Keratinocyte (primary cell): ENCODE data around the gene PTGDS. TPM values are rescaled to one million over a fixed set of nuclear protein-coding genes. Genes with fewer than 3 reads are reported as not detected.

ENCODE experiments used
- DNase-seq: peaks from one replicate; pipeline ENCODE4 v3.0.0-alpha.2; 2011; ENCODE audit warnings: low read depth, missing footprints, low spot score
- FAIRE-seq: peaks from 2 replicates; lab custom pipeline; 2011; peaks lifted over from hg19 to GRCh38; lab: Jason Lieb, UNC
- H2AFZ ChIP-seq: 2 replicates; pipeline ENCODE4 v1.6.0; 2012; ENCODE audit warnings: low read length, control low read depth, inconsistent platforms; ENCODE audit not compliant: control insufficient read depth
- H3K27ac ChIP-seq: 2 replicates; pipeline ENCODE4 v1.5.1; 2011; ENCODE audit warnings: low read length; ENCODE audit not compliant: control insufficient read depth, insufficient read depth
- H3K27me3 ChIP-seq: 3 replicates; pipeline ENCODE4 v1.6.0; 2011; ENCODE audit warnings: low read length; ENCODE audit not compliant: control insufficient read depth, insufficient read depth; ENCODE audit errors: extremely low read depth
- H3K36me3 ChIP-seq, 2 experiments: 2 replicates in 1 of 2; 3 replicates in 1 of 2; pipeline ENCODE4 v1.5.1; 2011; ENCODE audit warnings: low read length in 2 of 2, mild to moderate bottlenecking in 1 of 2; ENCODE audit not compliant: control insufficient read depth in 2 of 2, insufficient read depth in 2 of 2; ENCODE audit errors: extremely low read depth in 1 of 2
- H3K4me1 ChIP-seq: 3 replicates; pipeline ENCODE4 v1.5.1; 2011; ENCODE audit warnings: low read length; ENCODE audit not compliant: control insufficient read depth, insufficient read depth; ENCODE audit errors: extremely low read depth
- H3K4me2 ChIP-seq: 3 replicates; pipeline ENCODE4 v1.6.0; 2011; ENCODE audit warnings: low read depth, low read length; ENCODE audit not compliant: control insufficient read depth, insufficient read depth; ENCODE audit errors: extremely low read depth
- H3K4me3 ChIP-seq, 3 experiments: fragments of 200-600 bp in 1 of 3; sonication (generic) in 1 of 3; 2 replicates in 2 of 3; 3 replicates in 1 of 3; pipeline ENCODE4 v1.5.1; 2011 to 2016; ENCODE audit warnings: low read length in 3 of 3, mild to moderate bottlenecking in 3 of 3, control low read depth in 2 of 3, inconsistent platforms in 1 of 3, low read depth in 1 of 3, mixed read lengths in 1 of 3, mixed run types in 1 of 3, moderate library complexity in 1 of 3; ENCODE audit not compliant: control insufficient read depth in 2 of 3, insufficient read depth in 2 of 3; ENCODE audit errors: extremely low read depth in 1 of 3
- H3K79me2 ChIP-seq: 2 replicates; pipeline ENCODE4 v1.6.0; 2012; ENCODE audit warnings: low read length; ENCODE audit not compliant: control insufficient read depth, insufficient read depth
- H3K9ac ChIP-seq: 3 replicates; pipeline ENCODE4 v1.6.0; 2011; ENCODE audit warnings: low read length; ENCODE audit not compliant: control insufficient read depth, insufficient read depth; ENCODE audit errors: extremely low read depth
- H3K9me1 ChIP-seq: 3 replicates; pipeline ENCODE4 v1.6.0; 2011; ENCODE audit warnings: low read length; ENCODE audit not compliant: control insufficient read depth, insufficient read depth; ENCODE audit errors: extremely low read depth
- H3K9me3 ChIP-seq: 2 replicates; pipeline ENCODE4 v1.5.1; 2012; ENCODE audit warnings: low read depth, low read length; ENCODE audit not compliant: control insufficient read depth
- H4K20me1 ChIP-seq: 3 replicates; pipeline ENCODE4 v1.6.0; 2011; ENCODE audit warnings: low read length; ENCODE audit not compliant: control insufficient read depth, insufficient read depth; ENCODE audit errors: extremely low read depth
- CTCF ChIP-seq, 3 experiments: IDR thresholded peaks in 1 of 3; conservative IDR thresholded peaks in 1 of 3; optimal IDR thresholded peaks in 1 of 3; 2 replicates in 2 of 3; 3 replicates in 1 of 3; pipeline versions ENCODE3 to v1.5.1; 2011; ENCODE audit warnings: low read length in 3 of 3, mild to moderate bottlenecking in 3 of 3, moderate library complexity in 2 of 3, control low read depth in 1 of 3, inconsistent platforms in 1 of 3; ENCODE audit not compliant: insufficient read depth in 2 of 3; ENCODE audit errors: extremely low read depth in 1 of 3
- EZH2 ChIP-seq: IDR thresholded peaks from one replicate; pipeline ENCODE4 v1.6.1; 2012; ENCODE audit warnings: inconsistent platforms, mild to moderate bottlenecking, low read length, moderate library complexity
- dilution Hi-C: fragments of 300-500 bp; cut with MboI; formaldehyde crosslinking; loops from one replicate; pipeline ENCODE4 v1.7.0; 2020; ENCODE audit warnings: low sequenced_read_pairs; ENCODE audit not compliant: extremely low pct_ligation_motif_present
- polyA plus RNA-seq, 5 experiments: library from polyadenylated mRNA; depleted of rRNA in 3 of 5; stranded (reverse) in 3 of 5; stranded (forward) in 1 of 5; unstranded in 1 of 5; fragments of >200 nt; gene quantifications; 1 replicate in 1 of 5; 2 replicates in 3 of 5; 3 replicates in 1 of 5; pipeline versions ENCODE4 v1.2.1 to v1.2.3, GENCODE V29; 2011 to 2012; ENCODE audit warnings: missing spikeins in 2 of 5, low read depth in 1 of 5, low replicate concordance in 1 of 5

Gene PTGDS
- polyA plus RNA-seq, 1 donor (not counting 4 experiments of a cell fraction or from before 2014, with no cell fraction given), result not detected

- H3K27me3 ChIP-seq, result no peaks in the 10 kb centered on the region
- H3K27ac ChIP-seq, result no peak overlapping the region
- dilution Hi-C loops, result loop anchor here (25.0 kb wide), 1 partner anchor 118 kb away; the partner anchor contains the start of gene RABL6
- H3K9me1 ChIP-seq, result no peaks in the 10 kb centered on the region
- DNase-seq, result no peak
- H3K4me2 ChIP-seq, result no peak overlapping the region
- no peaks in the 10 kb centered on the region for H3K4me1 ChIP-seq
- no peak overlapping the region for H3K4me3 ChIP-seq
- H3K9ac ChIP-seq, result no peak overlapping the region
- no peaks in the 10 kb centered on the region for H3K79me2 ChIP-seq
- TF ChIP-seq CTCF (optimal IDR thresholded peaks at IDR 0.05 in 1 of 3, IDR thresholded peaks at IDR 0.05 in 1 of 3, conservative IDR thresholded peaks at IDR 0.05 in 1 of 3; ENCODE audit: extremely low read depth in 1 of 3, insufficient read depth in 2 of 3, low read length in 3 of 3) (no peak), EZH2 (no peak)
- H2AFZ ChIP-seq, result no peak overlapping the region
- H4K20me1 ChIP-seq, result no peaks in the 10 kb centered on the region
- FAIRE-seq, result no peak
- H3K36me3 ChIP-seq, result peaks cover 15 to 21% of the 10 kb centered on the region in 2 experiments
- H3K9me3 ChIP-seq, result no peaks in the 10 kb centered on the region
Measured at GRCh38 chr9:136930014-136930413, 47.3 kb upstream of the PTGDS start.

GRCh38 chr9:136931611-136932130, 45.6 kb upstream of the PTGDS start:
- no peak overlapping the region for H3K4me3 ChIP-seq
- H3K27me3 ChIP-seq, result no peaks in the 10 kb centered on the region
- TF ChIP-seq CTCF (optimal IDR thresholded peaks at IDR 0.05 in 1 of 3, IDR thresholded peaks at IDR 0.05 in 1 of 3, conservative IDR thresholded peaks at IDR 0.05 in 1 of 3; ENCODE audit: extremely low read depth in 1 of 3, insufficient read depth in 2 of 3, low read length in 3 of 3), result no peak
- no peak for TF ChIP-seq EZH2
- no peaks in the 10 kb centered on the region for H3K4me1 ChIP-seq
- no peaks in the 10 kb centered on the region for H3K79me2 ChIP-seq
- H3K27ac ChIP-seq, result no peak overlapping the region
- H3K4me2 ChIP-seq, result no peak overlapping the region
- no peak overlapping the region for H2AFZ ChIP-seq
- H3K36me3 ChIP-seq, result peaks cover 8 to 10% of the 10 kb centered on the region in 2 experiments
- dilution Hi-C loops, result loop anchor here (25.0 kb wide), 1 partner anchor 119 kb away; the partner anchor contains the start of gene RABL6
- FAIRE-seq (no peak), DNase-seq (no peak)
- H4K20me1 ChIP-seq, result no peaks in the 10 kb centered on the region
- H3K9me3 ChIP-seq, result no peaks in the 10 kb centered on the region
- no peaks in the 10 kb centered on the region for H3K9me1 ChIP-seq
- no peak overlapping the region for H3K9ac ChIP-seq
